GM12891 (cell line): Measurements from ENCODE around the gene CHST7.

Experiments used
- DNase-seq: peaks from one replicate; pipeline ENCODE4 v3.0.0; 2011; ENCODE audit warnings: low spot score; ENCODE audit not compliant: insufficient read length
- FAIRE-seq: peaks from 2 replicates; lab custom pipeline; 2011; peaks lifted over from hg19 to GRCh38; lab: Jason Lieb, UNC
- PAX5 ChIP-seq: IDR thresholded peaks from 2 replicates; pipeline ENCODE4 v1.6.1; 2011; ENCODE audit warnings: low read length, moderate library complexity, mild to moderate bottlenecking; ENCODE audit not compliant: insufficient read depth, severe bottlenecking
- POLR2A ChIP-seq: IDR thresholded peaks from 2 replicates; pipeline ENCODE4 v1.6.1; 2011; ENCODE audit warnings: low read depth, low read length, control low read depth
- POLR2AphosphoS5 ChIP-seq: IDR thresholded peaks from 2 replicates; pipeline ENCODE4 v1.6.1; 2011; ENCODE audit warnings: low read depth, low read length, control low read depth
- POU2F2 ChIP-seq: IDR thresholded peaks from 2 replicates; pipeline ENCODE4 v1.6.1; 2011; ENCODE audit warnings: low read depth, mild to moderate bottlenecking, control low read depth, low read length, moderate library complexity
- SPI1 ChIP-seq: IDR thresholded peaks from 2 replicates; pipeline ENCODE4 v1.6.1; 2011; ENCODE audit warnings: low read depth, low read length, control low read depth
- TAF1 ChIP-seq: IDR thresholded peaks from 2 replicates; pipeline ENCODE4 v1.6.1; 2011; ENCODE audit warnings: low read depth, low read length, control low read depth

Gene CHST7

DNA sequence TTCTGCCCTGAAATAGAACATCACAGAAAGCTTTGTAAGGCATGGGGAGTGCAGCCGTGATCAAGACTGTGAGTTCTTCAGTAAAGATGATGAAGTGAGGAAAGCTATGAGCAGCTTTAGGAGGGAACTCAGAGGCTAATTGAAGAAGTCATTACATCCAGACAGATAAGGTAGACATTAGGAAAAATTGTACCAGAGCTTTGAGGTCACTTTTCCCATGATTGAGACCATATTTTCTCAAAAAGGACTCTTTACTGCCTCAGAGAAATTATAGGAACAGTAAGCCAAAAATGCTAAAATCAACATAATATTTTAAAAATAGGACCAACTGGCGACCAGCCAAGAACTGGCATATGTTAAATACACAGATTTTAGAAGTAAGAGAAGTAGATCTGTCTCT lies 11.2 kb downstream of the CHST7 start:
- DNase-seq (no peak), FAIRE-seq (no peak)
- no peak for TF ChIP-seq POLR2A
- no peak for TF ChIP-seq POU2F2
- no peak for TF ChIP-seq PAX5
- TF ChIP-seq POLR2AphosphoS5: no peak
- no peak for TF ChIP-seq SPI1

DNA sequence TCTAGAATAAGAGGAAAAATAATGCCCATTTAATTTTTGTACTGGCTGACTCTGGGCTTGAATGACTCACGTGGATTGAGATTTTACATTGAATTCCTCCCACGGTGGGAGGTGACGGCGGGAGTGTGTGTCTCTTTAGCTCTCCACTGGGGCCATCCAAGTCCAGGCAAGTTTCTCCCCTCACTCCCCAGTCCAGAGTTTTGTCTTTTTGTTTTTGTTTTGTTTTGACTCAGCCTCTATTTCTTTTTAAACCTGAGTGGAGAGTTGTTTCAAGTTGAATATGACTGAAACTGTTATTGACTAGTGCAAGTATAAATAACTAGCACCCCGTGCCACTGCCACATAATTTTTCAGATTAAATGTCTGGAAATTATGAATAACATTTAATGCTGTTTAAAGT lies 13.6 kb downstream of the CHST7 start:
- DNase-seq: no peak
- peak; percentile 5 for FAIRE-seq
- TF ChIP-seq POLR2AphosphoS5 (no peak), TAF1 (no peak), POU2F2 (no peak), SPI1 (no peak), PAX5 (no peak), POLR2A (no peak)

DNA sequence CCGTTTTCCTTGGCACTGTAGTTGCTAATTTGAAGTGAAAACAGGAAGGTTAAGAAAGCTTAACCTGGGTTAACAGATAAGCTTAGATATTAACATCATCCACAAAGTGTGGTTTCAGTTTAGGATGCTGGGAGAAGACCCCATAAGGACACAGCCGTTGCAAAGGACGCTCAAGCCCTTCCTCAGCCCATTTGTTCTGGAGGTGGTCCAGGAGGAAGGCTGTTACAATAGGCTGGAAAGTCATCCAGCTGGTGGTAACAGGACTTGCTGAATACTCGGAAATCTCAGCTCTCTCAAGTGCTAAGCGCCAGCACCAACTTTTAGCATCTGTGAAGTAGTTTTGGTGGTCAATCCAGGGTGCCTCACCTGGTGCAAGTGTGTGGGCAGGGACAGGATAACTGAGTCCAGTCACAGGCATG lies 14.2 kb downstream of the CHST7 start:
- no peak for FAIRE-seq
- TF ChIP-seq SPI1 (no peak), POLR2A (no peak), TAF1 (no peak), POLR2AphosphoS5 (no peak), POU2F2 (no peak), PAX5 (no peak)
- no peak for DNase-seq

DNA sequence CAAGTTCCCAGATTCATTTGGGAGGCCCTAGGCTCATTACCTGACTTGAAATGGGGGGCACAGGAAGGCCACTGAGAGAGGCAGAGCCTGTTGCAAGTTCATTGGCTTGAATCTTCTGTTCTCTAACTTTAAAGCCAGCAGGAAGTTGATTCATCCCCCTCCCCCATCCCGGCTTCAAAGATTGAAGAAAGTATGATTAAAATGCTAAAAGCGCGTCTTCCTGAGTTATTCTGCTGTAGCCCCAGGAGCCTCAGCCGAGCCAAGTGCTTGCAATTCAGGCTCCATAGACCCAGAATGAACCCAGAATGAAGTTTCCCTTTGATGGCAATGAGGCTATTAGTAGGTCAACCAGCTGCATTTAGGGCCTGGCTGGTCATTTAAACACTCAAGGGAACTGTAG lies 14.7 kb downstream of the CHST7 start:
- no peak for TF ChIP-seq PAX5
- no peak for TF ChIP-seq POU2F2
- TF ChIP-seq SPI1: no peak
- no peak for TF ChIP-seq POLR2A
- no peak for TF ChIP-seq POLR2AphosphoS5
- TF ChIP-seq TAF1: no peak
- FAIRE-seq: no peak
- DNase-seq: no peak

DNA sequence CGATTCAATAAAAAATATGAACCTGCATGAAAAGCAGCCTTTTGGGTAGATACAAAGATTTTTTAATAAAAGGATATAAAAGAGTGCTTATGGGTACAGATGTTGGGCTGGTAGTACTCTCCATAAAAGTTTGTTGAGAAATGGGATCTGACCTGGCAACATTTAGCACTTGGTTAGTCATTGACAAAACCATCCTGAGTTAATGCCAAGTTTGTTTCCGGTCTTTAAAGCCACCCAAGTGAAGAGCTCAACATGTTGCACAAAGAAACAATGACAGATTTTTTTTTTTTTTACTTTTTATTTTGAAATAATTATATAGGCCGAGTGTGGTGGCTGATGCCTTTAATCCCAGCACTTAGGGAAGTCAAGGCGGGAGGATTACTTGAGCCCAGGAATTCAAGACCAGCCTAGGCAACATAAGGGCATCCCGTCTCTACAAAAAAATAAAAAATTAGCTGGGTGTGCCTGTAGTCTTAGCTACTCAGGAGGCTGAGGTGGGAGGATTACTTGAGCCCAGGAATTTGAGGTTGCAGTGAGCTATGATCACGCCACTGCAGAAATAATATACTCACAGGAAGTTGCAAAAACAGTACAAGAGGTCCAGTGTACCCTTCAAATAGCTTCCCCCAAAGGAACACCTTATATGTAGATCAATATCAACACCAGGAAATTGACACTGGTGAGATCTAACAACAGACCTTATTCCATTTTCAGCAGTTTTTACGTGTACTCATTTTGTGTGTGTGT lies 16.6 kb downstream of the CHST7 start:
- TF ChIP-seq SPI1 (no peak), PAX5 (no peak), POLR2A (no peak), POU2F2 (no peak), TAF1 (no peak), POLR2AphosphoS5 (no peak)
- DNase-seq: no peak
- FAIRE-seq: no peak

DNA sequence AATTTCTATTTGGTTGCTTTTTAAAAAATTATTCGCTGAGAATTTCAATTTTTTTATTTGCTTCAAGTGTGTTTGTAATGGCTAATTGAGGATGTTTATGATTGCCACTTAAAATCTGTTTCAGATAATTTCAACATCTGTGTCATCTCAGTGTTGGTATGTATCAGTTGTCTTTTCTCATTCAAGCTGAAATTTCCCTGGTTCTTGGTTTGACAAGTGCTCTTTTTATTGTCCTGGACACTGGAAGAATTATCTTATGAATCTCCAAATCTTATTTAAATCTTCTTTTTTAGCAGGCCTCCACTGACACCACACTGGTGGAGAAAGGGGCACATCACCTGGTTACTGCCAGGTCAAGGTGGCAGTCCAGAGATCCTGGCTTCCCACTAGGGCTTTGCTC lies 21.5 kb downstream of the CHST7 start:
- TF ChIP-seq TAF1: no peak
- TF ChIP-seq POU2F2: no peak
- TF ChIP-seq POLR2AphosphoS5: no peak
- no peak for TF ChIP-seq SPI1
- no peak for TF ChIP-seq POLR2A
- TF ChIP-seq PAX5: no peak
- no peak for FAIRE-seq
- DNase-seq: no peak

DNA sequence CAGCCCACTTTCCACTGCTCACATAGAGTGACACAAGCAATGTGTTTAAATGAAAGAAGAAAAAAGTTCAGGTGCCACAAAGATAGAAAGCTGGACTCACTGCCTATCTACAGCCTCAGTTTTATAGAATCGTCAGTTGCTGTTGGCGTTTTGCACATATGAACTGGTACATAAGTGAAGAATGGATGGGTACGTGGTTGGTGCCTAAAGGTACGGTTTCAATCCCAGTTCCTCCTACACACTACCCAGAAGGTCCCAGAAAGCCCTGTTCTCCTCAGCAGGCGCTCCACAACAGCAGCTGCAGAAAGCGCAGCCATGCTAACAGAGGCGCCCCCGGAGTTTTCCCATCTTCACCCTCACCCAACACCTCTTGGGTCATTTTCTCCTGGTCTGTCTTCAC lies 23.6 kb downstream of the CHST7 start:
- DNase-seq (no peak), FAIRE-seq (no peak)
- TF ChIP-seq TAF1 (no peak), SPI1 (0 out of 2 replicates have a peak, but pooled peaks have one; percentile 28)

DNA sequence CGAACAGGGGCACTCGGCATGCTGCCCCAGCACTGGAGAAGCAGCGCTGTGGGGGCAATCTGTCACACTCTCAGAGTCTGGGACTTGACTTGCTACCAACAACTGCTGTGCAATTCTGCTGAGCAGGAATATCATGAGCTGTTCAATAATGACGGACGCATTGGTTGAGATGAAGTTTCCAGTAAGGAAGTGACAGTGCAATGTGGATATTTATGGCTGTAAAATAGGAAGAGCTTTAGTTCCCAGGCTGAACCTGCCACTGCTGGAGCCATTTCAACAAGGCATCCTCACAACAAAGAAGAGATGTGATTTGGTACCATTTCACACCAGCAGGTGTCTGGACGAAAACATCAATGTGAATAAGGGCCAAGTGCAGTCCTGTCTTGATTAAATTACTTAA lies 24.2 kb downstream of the CHST7 start:
- no peak for TF ChIP-seq POLR2AphosphoS5
- TF ChIP-seq SPI1: no peak
- no peak for TF ChIP-seq TAF1
- no peak for TF ChIP-seq POLR2A
- no peak for TF ChIP-seq PAX5
- TF ChIP-seq POU2F2: no peak
- FAIRE-seq (no peak), DNase-seq (no peak)

DNA sequence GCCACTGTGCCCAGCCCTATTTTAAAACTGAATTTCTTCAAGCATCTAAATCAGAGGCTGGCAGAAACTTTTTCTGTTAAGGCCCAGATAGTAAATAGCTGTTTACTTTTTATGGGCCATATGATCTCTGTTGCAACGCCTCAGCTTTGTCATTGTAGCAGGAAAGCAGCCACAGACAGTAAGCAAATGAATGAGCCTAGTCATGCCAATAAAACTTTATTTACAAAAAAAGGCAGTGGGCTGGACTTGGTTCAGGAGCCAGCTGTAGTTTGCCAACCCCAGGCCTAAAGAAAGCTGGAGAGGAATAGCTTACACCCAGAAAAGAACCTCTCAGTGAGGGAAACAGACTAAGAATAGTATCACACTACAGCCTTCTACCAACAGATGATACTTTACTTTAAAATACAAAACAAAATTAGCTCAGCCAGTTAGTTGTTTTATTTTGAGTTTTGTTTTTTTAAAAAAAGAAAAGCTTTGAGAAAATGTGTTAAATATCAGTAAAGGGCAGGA lies 25.5 kb downstream of the CHST7 start:
- FAIRE-seq (no peak), DNase-seq (no peak)
- TF ChIP-seq TAF1 (no peak), PAX5 (no peak), POLR2AphosphoS5 (no peak), SPI1 (no peak), POU2F2 (no peak)

DNA sequence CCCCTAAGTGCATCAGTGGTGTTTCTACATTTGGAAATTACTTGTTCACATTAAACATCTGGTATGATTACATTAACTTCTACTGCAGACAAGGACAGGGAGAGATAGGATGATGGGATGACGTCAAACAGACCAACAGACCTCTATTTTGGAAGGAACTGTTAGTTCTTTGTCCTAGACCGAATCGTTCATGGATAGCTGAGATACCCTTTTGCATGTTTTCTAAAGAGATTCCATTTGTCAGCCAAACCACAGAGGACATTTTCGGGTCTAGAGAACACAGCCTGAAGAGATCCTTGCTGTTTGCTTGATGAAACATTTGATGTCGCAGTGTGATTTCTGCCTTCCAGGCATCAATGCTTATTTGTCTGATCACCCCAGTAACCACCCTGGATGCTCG lies 27.7 kb downstream of the CHST7 start:
- FAIRE-seq (peak; percentile 33), DNase-seq (no peak)
- TF ChIP-seq POLR2AphosphoS5 (no peak), PAX5 (no peak), SPI1 (no peak), TAF1 (no peak), POLR2A (no peak), POU2F2 (no peak)
